ENCODE data around the gene SHISA6.
"Not testable (repeated sequence)": the region's sequence is repeated elsewhere in the genome, so short reads cannot be mapped to it uniquely, and the experiment has no call there.

The SHISA6 gene

GRCh38 chr17:11309033-11309432 is 68.0 kb downstream of the SHISA6 start:
- TF ChIP-seq CTCF (IDR thresholded peaks at IDR 0.05; ENCODE audit: insufficient read depth, missing control alignments): no peak
- FAIRE-seq (no peak), DNase-seq (ENCODE audit: insufficient read length, low spot score) (no peak)

GRCh38 chr17:11309850-11310249 is 68.8 kb downstream of the SHISA6 start:
- DNase-seq (ENCODE audit: insufficient read length, low spot score) (no peak), FAIRE-seq (no peak)
- no peak for TF ChIP-seq CTCF (IDR thresholded peaks at IDR 0.05; ENCODE audit: insufficient read depth, missing control alignments)

DNA sequence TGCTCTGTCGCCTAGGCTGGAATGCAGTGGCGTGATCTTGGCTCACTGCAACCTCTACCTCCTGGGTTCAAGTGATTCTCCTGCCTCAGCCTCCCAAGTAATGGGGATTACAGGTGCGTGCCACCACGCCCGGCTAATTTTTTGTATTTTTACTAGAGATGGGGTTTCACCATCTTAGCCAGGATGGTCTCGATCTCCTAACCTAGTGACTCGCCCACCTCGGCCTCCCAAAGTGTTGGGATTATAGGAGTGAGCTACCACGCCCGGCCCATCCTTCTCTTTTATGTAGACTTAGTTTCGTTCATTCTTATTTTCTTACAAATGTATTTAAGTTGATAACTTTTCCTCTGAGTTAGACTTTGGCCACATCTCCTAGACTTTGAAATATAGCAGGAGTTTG is 75.4 kb downstream of the SHISA6 start:
- DNase-seq (ENCODE audit: insufficient read length, low spot score); FAIRE-seq: not testable (repeated sequence)

DNA sequence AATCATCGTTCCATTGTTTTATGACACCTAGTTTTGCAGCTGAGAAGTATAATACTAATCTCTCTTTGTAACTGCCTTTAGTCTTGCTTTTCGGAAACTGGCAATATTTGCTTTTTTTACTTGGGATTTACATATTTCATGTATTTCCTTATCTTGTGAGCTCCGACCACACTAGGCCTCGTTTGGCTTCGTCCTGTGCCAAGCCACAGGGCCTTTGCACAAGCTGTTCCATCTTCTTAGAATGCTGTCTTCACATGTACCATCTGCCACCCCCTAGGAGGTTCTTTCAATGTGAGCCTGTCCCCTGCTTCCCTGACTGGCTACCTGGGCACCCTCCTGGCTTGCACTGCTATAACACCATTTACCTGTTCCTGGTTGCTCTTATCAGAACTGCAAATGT is 77.2 kb downstream of the SHISA6 start:
- FAIRE-seq (no peak), DNase-seq (ENCODE audit: insufficient read length, low spot score) (no peak)
- no peak for TF ChIP-seq CTCF (IDR thresholded peaks at IDR 0.05; ENCODE audit: insufficient read depth, missing control alignments)

GRCh38 chr17:11319894-11320293 is 78.9 kb downstream of the SHISA6 start:
- no peak for FAIRE-seq
- TF ChIP-seq CTCF (IDR thresholded peaks at IDR 0.05; ENCODE audit: insufficient read depth, missing control alignments): no peak
- DNase-seq (ENCODE audit: insufficient read length, low spot score): no peak

DNA sequence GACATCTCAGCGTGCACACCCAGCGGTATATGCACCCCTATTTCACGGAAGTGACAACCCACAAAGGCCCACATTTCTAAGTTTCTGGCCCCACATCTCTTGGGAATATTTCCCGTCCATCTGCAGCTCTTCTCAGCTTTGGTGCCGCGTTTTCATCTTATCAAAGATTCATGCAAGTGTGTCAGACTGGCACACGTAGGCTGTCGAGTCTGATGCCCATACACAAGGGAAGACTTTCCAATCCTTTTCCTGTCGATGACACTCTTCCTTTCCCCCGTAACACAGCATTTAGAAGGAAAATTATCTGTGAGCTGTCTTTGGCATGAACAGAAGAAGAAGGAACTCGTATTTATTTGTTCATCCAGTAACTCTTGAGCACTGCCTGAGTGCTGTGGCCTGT is 83.0 kb downstream of the SHISA6 start:
- DNase-seq (ENCODE audit: insufficient read length, low spot score) (no peak), FAIRE-seq (no peak)
- no peak for TF ChIP-seq CTCF (IDR thresholded peaks at IDR 0.05; ENCODE audit: insufficient read depth, missing control alignments)

GRCh38 chr17:11324846-11325420 is 83.9 kb downstream of the SHISA6 start:
- DNase-seq (ENCODE audit: insufficient read length, low spot score): no peak
- FAIRE-seq: no peak
- no peak for TF ChIP-seq CTCF (IDR thresholded peaks at IDR 0.05; ENCODE audit: insufficient read depth, missing control alignments)

DNA sequence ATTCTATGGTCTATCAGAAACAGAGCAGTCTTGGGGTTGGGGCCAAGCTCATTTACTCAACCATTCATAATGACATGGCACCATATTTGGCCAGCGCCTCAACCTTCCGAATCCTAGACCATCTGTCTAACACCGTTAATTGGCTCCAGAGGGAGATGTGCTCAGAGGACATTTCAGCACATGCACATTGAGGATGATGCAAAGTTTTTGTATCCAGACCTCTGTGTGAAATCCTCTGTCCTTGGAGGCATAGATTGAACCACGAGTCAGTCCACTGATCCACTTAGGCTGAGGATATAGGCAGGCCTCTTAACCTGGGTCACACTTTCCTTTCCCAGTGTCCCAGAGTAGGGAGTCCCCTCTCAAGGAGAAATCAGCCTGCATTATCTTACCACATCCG is 85.5 kb downstream of the SHISA6 start:
- DNase-seq (ENCODE audit: insufficient read length, low spot score): no peak
- FAIRE-seq: no peak
- no peak for TF ChIP-seq CTCF (IDR thresholded peaks at IDR 0.05; ENCODE audit: insufficient read depth, missing control alignments)
